IMR-90 (cell line): ENCODE measurements around the gene TTF1. TPM values are rescaled to one million over a fixed set of nuclear protein-coding genes. Genes with fewer than 3 reads are reported as not detected.

ENCODE experiments used
- ATAC-seq: fragments of 200-7000 bp; cut with Tn5 transposase; 2 replicates; pipeline ENCODE4 v1.9.1; 2020; ENCODE audit warnings: low read depth, mild to moderate bottlenecking, moderate library complexity
- BruUV-seq: library from RNA; stranded (reverse); fragments of 400-500 nt; replicated peaks from 2 replicates; lab custom pipeline; 2021; lab: Mats Ljungman, UMichigan
- CTCF ChIA-PET: fragments of 300-600 bp; formaldehyde crosslinking; extraction: SDS; loops from one replicate; lab custom pipeline; 2021; ENCODE audit warnings: antibody characterized with exemption; lab: Yijun Ruan, JAX
- POLR2A ChIA-PET: fragments of 300-600 bp; sonication (Branson Sonifier 250); formaldehyde crosslinking; loops from one replicate; lab custom pipeline; 2022; ENCODE audit warnings: antibody characterized with exemption; ENCODE audit not compliant: unreplicated experiment; lab: Charles Lee
- DNase-seq: peaks from one replicate; pipeline ENCODE4 v3.0.0; 2013
- H2AFZ ChIP-seq: replicated peaks from 2 replicates; pipeline ENCODE3; 2013; ENCODE audit warnings: low read length, mild to moderate bottlenecking; ENCODE audit not compliant: poor library complexity
- H2AK5ac ChIP-seq: 2 replicates; pipeline ENCODE4 v1.6.1; 2013; ENCODE audit warnings: low read depth, low read length, inconsistent platforms
- H2AK9ac ChIP-seq: replicated peaks from 2 replicates; pipeline ENCODE3; 2013; ENCODE audit warnings: mild to moderate bottlenecking, low read depth, low read length, moderate library complexity; ENCODE audit not compliant: poor library complexity
- H2BK120ac ChIP-seq: 2 replicates; pipeline ENCODE4 v1.6.1; 2013; ENCODE audit warnings: low read depth, low read length, inconsistent platforms
- H2BK15ac ChIP-seq: 3 replicates; pipeline ENCODE4 v1.6.1; 2013; ENCODE audit warnings: low read depth, low read length, inconsistent platforms
- H2BK20ac ChIP-seq: 2 replicates; pipeline ENCODE4 v1.6.1; 2013; ENCODE audit warnings: low read depth, mild to moderate bottlenecking, inconsistent platforms, low read length, moderate library complexity
- H2BK5ac ChIP-seq: 2 replicates; pipeline ENCODE4 v1.6.1; 2013; ENCODE audit warnings: mild to moderate bottlenecking, low read depth, low read length, inconsistent platforms; ENCODE audit not compliant: poor library complexity, severe bottlenecking
- H3K14ac ChIP-seq: replicated peaks from 2 replicates; pipeline ENCODE4 v1.6.1; 2013; ENCODE audit warnings: low read depth, low read length, inconsistent platforms
- H3K18ac ChIP-seq: 2 replicates; pipeline ENCODE4 v1.6.1; 2013; ENCODE audit warnings: low read depth, low read length, control low read depth
- H3K23ac ChIP-seq: 2 replicates; pipeline ENCODE4 v1.6.1; 2013; ENCODE audit warnings: low read depth, low read length, inconsistent platforms
- H3K27ac ChIP-seq: 2 replicates; pipeline ENCODE4 v1.5.1; 2013; ENCODE audit warnings: mild to moderate bottlenecking, control low read depth, low read length; ENCODE audit not compliant: insufficient read depth
- H3K27me3 ChIP-seq: 2 replicates; pipeline ENCODE4 v1.6.1; 2013; ENCODE audit warnings: low read length; ENCODE audit not compliant: control insufficient read depth, insufficient read depth
- H3K36me3 ChIP-seq: 2 replicates; pipeline ENCODE4 v1.6.1; 2013; ENCODE audit warnings: low read length, mixed read lengths; ENCODE audit not compliant: control insufficient read depth, insufficient read depth
- H3K4ac ChIP-seq: 2 replicates; pipeline ENCODE4 v1.6.1; 2013; ENCODE audit warnings: low read depth, low read length, inconsistent platforms
- H3K4me1 ChIP-seq: 2 replicates; pipeline ENCODE4 v1.6.1; 2013; ENCODE audit warnings: low read length, mixed read lengths; ENCODE audit not compliant: control insufficient read depth, insufficient read depth
- H3K4me2 ChIP-seq: 2 replicates; pipeline ENCODE4 v1.6.1; 2013; ENCODE audit warnings: low read depth, mild to moderate bottlenecking, control low read depth, low read length, moderate library complexity
- H3K4me3 ChIP-seq: 2 replicates; pipeline ENCODE4 v1.5.1; 2013; ENCODE audit warnings: low read depth, mild to moderate bottlenecking, control low read depth, low read length, moderate library complexity; ENCODE audit not compliant: insufficient read depth
- H3K56ac ChIP-seq: 2 replicates; pipeline ENCODE4 v1.6.1; 2013; ENCODE audit warnings: low read length, inconsistent platforms; ENCODE audit not compliant: insufficient read depth; ENCODE audit errors: extremely low read depth
- H3K79me1 ChIP-seq, 2 experiments: 2 replicates each; pipeline ENCODE4 v1.6.1; 2013; ENCODE audit warnings: low read length in 2 of 2, inconsistent platforms in 1 of 2, low read depth in 1 of 2
- H3K9ac ChIP-seq: 2 replicates; pipeline ENCODE4 v1.6.1; 2013; ENCODE audit warnings: low read depth, low read length, control low read depth
- H3K9me1 ChIP-seq: 2 replicates; pipeline ENCODE4 v1.6.1; 2013; ENCODE audit warnings: low read length, inconsistent platforms; ENCODE audit not compliant: insufficient read depth
- H3K9me3 ChIP-seq: 2 replicates; pipeline ENCODE4 v1.6.1; 2013; ENCODE audit warnings: low read length; ENCODE audit not compliant: control insufficient read depth, insufficient read depth
- H4K20me1 ChIP-seq: 2 replicates; pipeline ENCODE4 v1.6.1; 2013; ENCODE audit warnings: low read length, inconsistent platforms; ENCODE audit not compliant: insufficient read depth
- H4K5ac ChIP-seq: 2 replicates; pipeline ENCODE4 v1.6.1; 2013; ENCODE audit warnings: mild to moderate bottlenecking, low read depth, low read length, control low read depth
- H4K8ac ChIP-seq, 2 experiments: 2 replicates each; pipeline ENCODE4 v1.6.1; 2013; ENCODE audit warnings: low read depth in 2 of 2, low read length in 2 of 2, control low read depth in 1 of 2, inconsistent platforms in 1 of 2
- H4K91ac ChIP-seq: 2 replicates; pipeline ENCODE4 v1.6.1; 2013; ENCODE audit warnings: low read depth, low read length, inconsistent platforms; ENCODE audit not compliant: insufficient read depth
- CEBPB ChIP-seq: IDR thresholded peaks from 2 replicates; pipeline ENCODE4 v1.6.1; 2012; ENCODE audit warnings: low read depth, low read length, improper control_type of control experiment
- FOS ChIP-seq: fragments of 150-350 bp; IDR thresholded peaks from 2 replicates; pipeline ENCODE4 v1.6.1; 2016; ENCODE audit warnings: low read depth, low read length
- MXI1 ChIP-seq: IDR thresholded peaks from 2 replicates; pipeline ENCODE4 v1.6.1; 2012; ENCODE audit warnings: low read depth, mild to moderate bottlenecking, low read length, moderate library complexity, borderline replicate concordance
- RAD21 ChIP-seq: IDR thresholded peaks from 2 replicates; pipeline ENCODE4 v1.6.1; 2012; ENCODE audit warnings: low read length, improper control_type of control experiment
- WGBS, 2 experiments: methylation state at CpG; one replicate each; pipeline versions ENCODE4 v1.1.5 to v1.1.7; 2013; ENCODE audit warnings: missing lambda C conversion rate in 2 of 2; ENCODE audit not compliant: insufficient read length in 1 of 2; ENCODE audit errors: extremely low coverage in 2 of 2; 5-methylcytosine and 5-hydroxymethylcytosine counted together
- dilution Hi-C: fragments of 300-500 bp; cut with HindIII; formaldehyde crosslinking; loops from one replicate; pipeline ENCODE4 v1.14.3; 2018; ENCODE audit warnings: low sequenced_read_pairs; ENCODE audit not compliant: unreplicated experiment
- in situ Hi-C: fragments of 300-500 bp; cut with MboI; formaldehyde crosslinking; loops from 3 replicates; pipeline ENCODE4 v1.14.3; 2019; ENCODE audit warnings: low sequenced_read_pairs, inconsistent platforms, mixed read lengths
- intact Hi-C: fragments of 100-400 bp; cut with micrococcal nuclease; formaldehyde crosslinking; loops from 2 replicates; pipeline ENCODE4 v1.10.0; 2022
- polyA plus RNA-seq, 3 experiments: library from polyadenylated mRNA; depleted of rRNA; stranded (reverse); fragments of >200 nt; gene quantifications; 2 replicates each; pipeline ENCODE4 v1.2.3, GENCODE V29; 2012; ENCODE audit warnings: low replicate concordance in 1 of 3
- total RNA-seq: library from RNA; depleted of rRNA; stranded (reverse); fragments of >200 nt; gene quantifications from 2 replicates; pipeline ENCODE4 v1.2.3, GENCODE V29; 2012
- TF ChIP-seq, protein P1 (sequence below): fragments of 150-350 bp; IDR thresholded peaks from 2 replicates; pipeline ENCODE4 v1.6.1; 2016; ENCODE audit warnings: low read depth, mild to moderate bottlenecking, low read length, moderate library complexity, borderline replicate concordance

Gene TTF1
- total and polyA plus RNA-seq, 2 of the 4 experiments (the other 2 are of a cell fraction), result 6.5 to 12.0 TPM

- ATAC-seq (no peak), DNase-seq (no peak)
- Histone ChIP-seq H3K27me3 (0 out of 2 replicates have a peak, but pooled peaks cover 3% of the 10 kb centered on the region), H3K14ac (no peak overlapping the region), H2BK120ac (no peak overlapping the region), H2BK20ac (no peak overlapping the region), H4K5ac (no peak overlapping the region), H4K8ac (no peak overlapping the region), H3K79me1 (no peaks in the 10 kb centered on the region), H3K36me3 (no peaks in the 10 kb centered on the region), H3K18ac (no peak overlapping the region), H3K56ac (no peak overlapping the region), H2AFZ (no peak overlapping the region), H3K4me1 (no peaks in the 10 kb centered on the region), H3K9me3 (no peaks in the 10 kb centered on the region), H3K9me1 (no peaks in the 10 kb centered on the region), H2BK5ac (no peak overlapping the region), H3K27ac (no peak overlapping the region), H3K9ac (no peak overlapping the region), H4K91ac (no peak overlapping the region), H4K20me1 (no peaks in the 10 kb centered on the region), H3K4ac (no peak overlapping the region), H2AK9ac (no peak overlapping the region), H2BK15ac (no peak overlapping the region), H3K4me2 (no peak overlapping the region), H2AK5ac (no peak overlapping the region), H3K23ac (no peak overlapping the region), H3K4me3 (no peak overlapping the region)
- dilution Hi-C loops (no loop called here), in situ Hi-C loops (no loop called here), intact Hi-C loops (no loop called here)
- TF ChIP-seq, protein P1, sequence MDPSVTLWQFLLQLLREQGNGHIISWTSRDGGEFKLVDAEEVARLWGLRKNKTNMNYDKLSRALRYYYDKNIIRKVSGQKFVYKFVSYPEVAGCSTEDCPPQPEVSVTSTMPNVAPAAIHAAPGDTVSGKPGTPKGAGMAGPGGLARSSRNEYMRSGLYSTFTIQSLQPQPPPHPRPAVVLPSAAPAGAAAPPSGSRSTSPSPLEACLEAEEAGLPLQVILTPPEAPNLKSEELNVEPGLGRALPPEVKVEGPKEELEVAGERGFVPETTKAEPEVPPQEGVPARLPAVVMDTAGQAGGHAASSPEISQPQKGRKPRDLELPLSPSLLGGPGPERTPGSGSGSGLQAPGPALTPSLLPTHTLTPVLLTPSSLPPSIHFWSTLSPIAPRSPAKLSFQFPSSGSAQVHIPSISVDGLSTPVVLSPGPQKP, result no peak
- TF ChIP-seq MXI1, result no peak
- no peak for TF ChIP-seq RAD21
- TF ChIP-seq FOS, result no peak
- TF ChIP-seq CEBPB, result peak; percentile 46; the same call in 1 of the 2 replicates
- 100% methylated on average over 1 of the region's 4 CpGs; no CpG with 5 or more reads in 1 of the 2 experiments for WGBS, 2 experiments
- POLR2A ChIA-PET, result no interaction called here
- no TSS peak for BruUV-seq
- CTCF ChIA-PET, result no interaction called here
Measured at GRCh38 chr9:132366481-132366880, 40.2 kb downstream of the TTF1 start.
